GM12878 (cell line): ENCODE results near the gene MAP1LC3B. TPM values are rescaled to one million over a fixed set of nuclear protein-coding genes. Genes with fewer than 3 reads are reported as not detected.

Experiments used
- CEBPZ ChIP-seq: fragments of 150-350 bp; IDR thresholded peaks from 2 replicates; pipeline ENCODE4 v1.6.1; 2016; ENCODE audit warnings: low read depth, low read length
- CUX1 ChIP-seq: IDR thresholded peaks from 2 replicates; pipeline ENCODE4 v1.6.1; 2012; ENCODE audit warnings: improper control_type of control experiment, low read depth, low read length; ENCODE audit not compliant: insufficient replicate concordance
- DPF2 ChIP-seq: fragments of 450-650 bp; IDR thresholded peaks from 2 replicates; pipeline ENCODE4 v1.6.1; 2017; ENCODE audit warnings: mild to moderate bottlenecking
- EGR1 ChIP-seq, 2 experiments: IDR thresholded peaks; 1 replicate in 1 of 2; 2 replicates in 1 of 2; pipeline ENCODE4 v1.6.1; 2011 to 2012; ENCODE audit warnings: low read depth in 2 of 2, low read length in 2 of 2, borderline replicate concordance in 1 of 2, mild to moderate bottlenecking in 1 of 2, moderate library complexity in 1 of 2
- HDAC2 ChIP-seq: fragments of 200-600 bp; sonication (generic); IDR thresholded peaks from 2 replicates; pipeline ENCODE4 v1.6.1; 2017
- MTA2 ChIP-seq: fragments of 450-650 bp; IDR thresholded peaks from 2 replicates; pipeline ENCODE4 v1.6.1; 2016; ENCODE audit warnings: low read depth, mild to moderate bottlenecking, moderate library complexity
- MXI1 ChIP-seq: fragments of 150-350 bp; IDR thresholded peaks from 2 replicates; pipeline ENCODE4 v1.6.1; 2011; ENCODE audit warnings: low read depth, mild to moderate bottlenecking, inconsistent platforms, low read length, improper control_type of control experiment
- MYC ChIP-seq: IDR thresholded peaks from 2 replicates; pipeline ENCODE4 v1.6.1; 2011; ENCODE audit warnings: mild to moderate bottlenecking, low read length, moderate library complexity, inconsistent platforms; ENCODE audit not compliant: insufficient read depth, insufficient replicate concordance, insufficient read length, severe bottlenecking
- RCOR1 ChIP-seq: conservative IDR thresholded peaks from 2 replicates; pipeline ENCODE4 v1.6.1; 2012; ENCODE audit warnings: low read depth, low read length, improper control_type of control experiment
- SPI1 ChIP-seq: IDR thresholded peaks from 2 replicates; pipeline ENCODE4 v1.6.1; 2011; ENCODE audit warnings: low read depth, mild to moderate bottlenecking, low read length, moderate library complexity, borderline replicate concordance; ENCODE audit not compliant: insufficient read depth
- SUPT20H ChIP-seq: IDR thresholded peaks from 2 replicates; pipeline ENCODE4 v1.6.1; 2011; ENCODE audit warnings: low read depth, mild to moderate bottlenecking, low read length, moderate library complexity, borderline replicate concordance; ENCODE audit not compliant: control insufficient read depth
- USF2 ChIP-seq: IDR thresholded peaks from 2 replicates; pipeline ENCODE4 v1.6.1; 2011; ENCODE audit warnings: low read depth, low read length, improper control_type of control experiment, borderline replicate concordance
- ZNF384 ChIP-seq: IDR thresholded peaks from 2 replicates; pipeline ENCODE4 v1.6.1; 2012; ENCODE audit warnings: low read depth, mild to moderate bottlenecking, low read length, improper control_type of control experiment, borderline replicate concordance
- polyA plus RNA-seq, 11 experiments: library from polyadenylated mRNA; depleted of rRNA in 4 of 11; unstranded in 6 of 11; stranded (reverse) in 5 of 11; fragments of >200 nt; fragmentation: Nextera tagmentation in 4 of 11; fragmentation: Illumina TruSeq in 1 of 11; extraction: Ambion mirVana in 4 of 11; extraction: Trizol in 1 of 11; gene quantifications; 1 replicate in 1 of 11; 2 replicates in 10 of 11; pipeline versions ENCODE4 v1.2.1 to v1.2.3, GENCODE V29; 2011 to 2016; ENCODE audit warnings: inconsistent platforms in 2 of 11, missing spikeins in 2 of 11, low read depth in 1 of 11
- total RNA-seq, 4 experiments: library from RNA; depleted of rRNA in 3 of 4; stranded (reverse); fragments of >200 nt in 3 of 4; fragmentation: Illumina TruSeq in 1 of 4; extraction: Trizol in 1 of 4; gene quantifications; 2 replicates each; pipeline versions ENCODE4 v1.2.1 to v1.2.3, GENCODE V29; 2013 to 2021

The MAP1LC3B gene
- total and polyA plus RNA-seq, 10 of the 15 experiments (the other 5 are each of a cell fraction or from before 2014, with no cell fraction given) = 6.1 to 42.8 (median 13.7) TPM

GRCh38 chr16:87391950-87392820 is at the start of gene MAP1LC3B (continued):
- TF ChIP-seq CUX1 = no peak
- TF ChIP-seq HDAC2 = no peak
- no peak for TF ChIP-seq MTA2
- TF ChIP-seq EGR1 (IDR thresholded peaks at IDR 0.05; ENCODE audit: borderline replicate concordance in 1 of 2, low read depth in 2 of 2, low read length in 2 of 2) = peak; percentile 53 to 79
- no peak for TF ChIP-seq ZNF384
- no peak for TF ChIP-seq SUPT20H
- peak; percentile 81 for TF ChIP-seq USF2
- TF ChIP-seq MXI1 = peak; percentile 41; the same call in 1 of the 2 replicates
- peak; percentile 44; the same call in 1 of the 2 replicates for TF ChIP-seq SPI1
- TF ChIP-seq CEBPZ = no peak
- no peak for TF ChIP-seq MYC
- peak; percentile 86; the same call in 1 of the 2 replicates for TF ChIP-seq RCOR1
- peak; percentile 56 for TF ChIP-seq DPF2
